A549 (cell line): Measurements from ENCODE around the gene LRRC14B.

ENCODE experiments used
- FOSB ChIP-seq: fragments of 250-450 bp; sonication (Bioruptor Pico); IDR thresholded peaks from 2 replicates; pipeline ENCODE4 v1.5.0; 2020; ENCODE audit warnings: mild to moderate bottlenecking, moderate library complexity
- GATA3 ChIP-seq: IDR thresholded peaks from 2 replicates; pipeline ENCODE4 v1.6.1; 2012; ENCODE audit warnings: borderline replicate concordance
- MAFK ChIP-seq: fragments of 450-650 bp; IDR thresholded peaks from 2 replicates; pipeline ENCODE4 v1.6.1; 2014; ENCODE audit not compliant: partially characterized antibody
- POLR2A ChIP-seq: IDR thresholded peaks from 2 replicates; pipeline ENCODE4 v1.6.1; 2012; ENCODE audit warnings: mild to moderate bottlenecking, low read length
- SMC3 ChIP-seq: fragments of >200 bp; sonication (Bioruptor Twin); formaldehyde crosslinking; IDR thresholded peaks from 3 replicates; pipeline ENCODE4 v1.6.1; 2018; ENCODE audit warnings: inconsistent platforms
- SREBF2 ChIP-seq: fragments of 450-650 bp; IDR thresholded peaks from 2 replicates; pipeline ENCODE4 v1.6.1; 2014; ENCODE audit warnings: mild to moderate bottlenecking, moderate library complexity
- ZSCAN20 ChIP-seq: fragments of 250-450 bp; sonication (Bioruptor Pico); IDR thresholded peaks from 2 replicates; pipeline ENCODE4 v1.8.0; 2022; ENCODE audit warnings: mild to moderate bottlenecking, moderate library complexity
- TF ChIP-seq, protein P1 (sequence below): fragments of >200 bp; sonication (Bioruptor Twin); formaldehyde crosslinking; IDR thresholded peaks from 3 replicates; pipeline ENCODE4 v1.5.1; 2016
- TF ChIP-seq, protein P2 (sequence below): fragments of 450-650 bp; IDR thresholded peaks from 2 replicates; pipeline ENCODE4 v1.6.1; 2014; ENCODE audit warnings: antibody characterized with exemption
- TF ChIP-seq, protein P3 (sequence below): fragments of 200-600 bp; sonication (generic); IDR thresholded peaks from 2 replicates; pipeline ENCODE4 v1.6.1; 2016; ENCODE audit warnings: antibody characterized with exemption, mild to moderate bottlenecking, moderate library complexity

DNA sequence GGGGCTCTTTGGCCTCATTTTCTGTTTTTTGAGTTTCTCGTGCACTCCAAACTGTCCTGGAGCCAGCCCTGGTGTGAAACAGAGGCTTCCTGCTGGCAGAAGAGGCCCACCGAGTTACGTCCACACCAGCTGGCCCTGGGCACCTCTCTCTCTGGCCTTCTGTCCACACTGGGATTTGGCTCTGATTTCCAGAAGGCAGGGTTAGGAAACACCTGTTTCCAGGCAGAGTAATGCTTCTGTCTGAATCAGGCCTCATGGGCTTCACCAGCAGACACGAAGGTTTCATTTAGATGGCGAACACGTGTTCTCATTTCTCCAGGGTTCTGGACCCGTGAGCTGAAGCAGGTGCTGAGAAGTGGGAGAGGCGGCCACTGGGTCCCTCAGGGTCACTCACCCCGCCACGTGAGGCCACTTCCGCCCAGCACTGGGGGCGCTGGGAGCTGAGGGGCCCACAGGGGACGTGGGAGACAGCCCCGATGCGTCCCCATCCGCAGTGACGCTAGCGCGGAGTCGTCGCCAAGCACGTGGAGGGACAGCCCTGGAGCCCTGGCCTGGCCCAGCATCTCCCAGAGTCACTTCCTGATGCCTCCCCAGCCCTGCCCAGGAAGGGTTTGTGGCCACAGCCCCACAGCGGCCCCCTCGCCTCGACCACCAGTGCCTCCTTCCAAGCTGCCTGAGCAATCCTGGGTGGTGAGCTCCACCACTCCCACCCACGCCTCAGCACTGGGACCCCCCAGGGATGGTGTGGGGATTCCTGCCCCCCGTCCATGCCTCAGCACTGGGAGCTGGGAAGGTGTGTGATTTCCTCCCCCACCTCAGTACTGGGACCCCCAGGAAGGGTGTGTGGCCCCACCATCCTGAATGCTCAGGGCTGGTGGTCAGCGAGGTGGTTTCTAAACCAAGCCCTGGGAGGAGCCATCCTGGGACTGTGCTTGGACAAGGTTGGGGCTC lies 4.9 kb upstream of the LRRC14B start:
- TF ChIP-seq, protein P1, sequence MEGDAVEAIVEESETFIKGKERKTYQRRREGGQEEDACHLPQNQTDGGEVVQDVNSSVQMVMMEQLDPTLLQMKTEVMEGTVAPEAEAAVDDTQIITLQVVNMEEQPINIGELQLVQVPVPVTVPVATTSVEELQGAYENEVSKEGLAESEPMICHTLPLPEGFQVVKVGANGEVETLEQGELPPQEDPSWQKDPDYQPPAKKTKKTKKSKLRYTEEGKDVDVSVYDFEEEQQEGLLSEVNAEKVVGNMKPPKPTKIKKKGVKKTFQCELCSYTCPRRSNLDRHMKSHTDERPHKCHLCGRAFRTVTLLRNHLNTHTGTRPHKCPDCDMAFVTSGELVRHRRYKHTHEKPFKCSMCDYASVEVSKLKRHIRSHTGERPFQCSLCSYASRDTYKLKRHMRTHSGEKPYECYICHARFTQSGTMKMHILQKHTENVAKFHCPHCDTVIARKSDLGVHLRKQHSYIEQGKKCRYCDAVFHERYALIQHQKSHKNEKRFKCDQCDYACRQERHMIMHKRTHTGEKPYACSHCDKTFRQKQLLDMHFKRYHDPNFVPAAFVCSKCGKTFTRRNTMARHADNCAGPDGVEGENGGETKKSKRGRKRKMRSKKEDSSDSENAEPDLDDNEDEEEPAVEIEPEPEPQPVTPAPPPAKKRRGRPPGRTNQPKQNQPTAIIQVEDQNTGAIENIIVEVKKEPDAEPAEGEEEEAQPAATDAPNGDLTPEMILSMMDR = no peak
- no peak for TF ChIP-seq POLR2A
- TF ChIP-seq ZSCAN20 (CRISPR knock-in tag) = no peak
- no peak for TF ChIP-seq SMC3
- no peak for TF ChIP-seq MAFK
- TF ChIP-seq, protein P2, sequence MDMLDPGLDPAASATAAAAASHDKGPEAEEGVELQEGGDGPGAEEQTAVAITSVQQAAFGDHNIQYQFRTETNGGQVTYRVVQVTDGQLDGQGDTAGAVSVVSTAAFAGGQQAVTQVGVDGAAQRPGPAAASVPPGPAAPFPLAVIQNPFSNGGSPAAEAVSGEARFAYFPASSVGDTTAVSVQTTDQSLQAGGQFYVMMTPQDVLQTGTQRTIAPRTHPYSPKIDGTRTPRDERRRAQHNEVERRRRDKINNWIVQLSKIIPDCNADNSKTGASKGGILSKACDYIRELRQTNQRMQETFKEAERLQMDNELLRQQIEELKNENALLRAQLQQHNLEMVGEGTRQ = no peak
- TF ChIP-seq, protein P3, sequence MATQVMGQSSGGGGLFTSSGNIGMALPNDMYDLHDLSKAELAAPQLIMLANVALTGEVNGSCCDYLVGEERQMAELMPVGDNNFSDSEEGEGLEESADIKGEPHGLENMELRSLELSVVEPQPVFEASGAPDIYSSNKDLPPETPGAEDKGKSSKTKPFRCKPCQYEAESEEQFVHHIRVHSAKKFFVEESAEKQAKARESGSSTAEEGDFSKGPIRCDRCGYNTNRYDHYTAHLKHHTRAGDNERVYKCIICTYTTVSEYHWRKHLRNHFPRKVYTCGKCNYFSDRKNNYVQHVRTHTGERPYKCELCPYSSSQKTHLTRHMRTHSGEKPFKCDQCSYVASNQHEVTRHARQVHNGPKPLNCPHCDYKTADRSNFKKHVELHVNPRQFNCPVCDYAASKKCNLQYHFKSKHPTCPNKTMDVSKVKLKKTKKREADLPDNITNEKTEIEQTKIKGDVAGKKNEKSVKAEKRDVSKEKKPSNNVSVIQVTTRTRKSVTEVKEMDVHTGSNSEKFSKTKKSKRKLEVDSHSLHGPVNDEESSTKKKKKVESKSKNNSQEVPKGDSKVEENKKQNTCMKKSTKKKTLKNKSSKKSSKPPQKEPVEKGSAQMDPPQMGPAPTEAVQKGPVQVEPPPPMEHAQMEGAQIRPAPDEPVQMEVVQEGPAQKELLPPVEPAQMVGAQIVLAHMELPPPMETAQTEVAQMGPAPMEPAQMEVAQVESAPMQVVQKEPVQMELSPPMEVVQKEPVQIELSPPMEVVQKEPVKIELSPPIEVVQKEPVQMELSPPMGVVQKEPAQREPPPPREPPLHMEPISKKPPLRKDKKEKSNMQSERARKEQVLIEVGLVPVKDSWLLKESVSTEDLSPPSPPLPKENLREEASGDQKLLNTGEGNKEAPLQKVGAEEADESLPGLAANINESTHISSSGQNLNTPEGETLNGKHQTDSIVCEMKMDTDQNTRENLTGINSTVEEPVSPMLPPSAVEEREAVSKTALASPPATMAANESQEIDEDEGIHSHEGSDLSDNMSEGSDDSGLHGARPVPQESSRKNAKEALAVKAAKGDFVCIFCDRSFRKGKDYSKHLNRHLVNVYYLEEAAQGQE = no peak
- no peak for TF ChIP-seq FOSB (CRISPR knock-in tag)
- no peak for TF ChIP-seq GATA3
- no peak for TF ChIP-seq SREBF2
